HG03108 (cell line): ENCODE data around the gene INTS3.
"Not testable (repeated sequence)": the region's sequence is repeated elsewhere in the genome, so short reads cannot be mapped to it uniquely, and the experiment has no call there.

Source experiments
- ATAC-seq: cut with Tn5 transposase; IDR thresholded peaks from one replicate; pipeline ENCODE4 v1.9.1; 2021; ENCODE audit warnings: moderate library complexity; ENCODE audit not compliant: unreplicated experiment

The INTS3 gene

DNA sequence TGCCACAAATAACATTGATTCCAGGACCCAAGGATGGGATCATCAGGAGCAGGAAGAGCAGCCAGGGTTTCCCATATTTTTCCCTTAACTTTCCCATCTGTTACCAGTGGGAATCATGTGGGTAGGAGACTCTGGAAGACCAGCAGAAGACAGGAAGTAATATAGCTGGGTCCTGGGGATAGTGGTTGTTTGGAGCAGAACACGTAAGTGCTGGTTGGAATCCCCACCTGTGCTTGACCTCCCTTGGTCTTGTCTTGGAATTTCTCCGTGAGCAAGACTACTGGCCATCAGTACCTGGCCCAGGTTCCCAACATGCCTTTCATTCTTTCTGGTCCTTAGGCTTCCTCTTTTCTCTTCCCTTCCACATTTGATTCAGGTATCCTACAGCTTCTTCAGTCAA, 26.4 kb downstream of the INTS3 start:
- no peak for ATAC-seq

DNA sequence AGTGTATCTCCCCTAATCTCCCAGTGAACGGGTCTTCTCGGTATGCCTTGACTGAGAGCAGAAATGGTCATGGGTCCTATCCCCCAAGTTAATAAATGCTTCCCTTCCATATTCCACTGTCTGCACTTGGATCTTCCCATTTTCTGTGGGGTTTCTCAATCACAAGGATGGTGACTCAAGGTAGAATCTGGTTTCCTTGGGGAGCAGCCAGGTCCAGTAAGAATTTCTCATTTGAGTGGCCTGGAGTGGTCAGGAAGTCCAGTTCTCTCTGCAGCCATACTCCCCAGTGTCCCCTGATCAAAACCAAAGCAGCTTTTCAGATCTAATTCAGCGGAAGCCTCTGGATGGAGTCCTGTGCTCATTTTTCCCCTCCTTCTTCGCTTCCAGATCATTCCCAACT, 32.6 kb downstream of the INTS3 start:
- ATAC-seq = no peak

DNA sequence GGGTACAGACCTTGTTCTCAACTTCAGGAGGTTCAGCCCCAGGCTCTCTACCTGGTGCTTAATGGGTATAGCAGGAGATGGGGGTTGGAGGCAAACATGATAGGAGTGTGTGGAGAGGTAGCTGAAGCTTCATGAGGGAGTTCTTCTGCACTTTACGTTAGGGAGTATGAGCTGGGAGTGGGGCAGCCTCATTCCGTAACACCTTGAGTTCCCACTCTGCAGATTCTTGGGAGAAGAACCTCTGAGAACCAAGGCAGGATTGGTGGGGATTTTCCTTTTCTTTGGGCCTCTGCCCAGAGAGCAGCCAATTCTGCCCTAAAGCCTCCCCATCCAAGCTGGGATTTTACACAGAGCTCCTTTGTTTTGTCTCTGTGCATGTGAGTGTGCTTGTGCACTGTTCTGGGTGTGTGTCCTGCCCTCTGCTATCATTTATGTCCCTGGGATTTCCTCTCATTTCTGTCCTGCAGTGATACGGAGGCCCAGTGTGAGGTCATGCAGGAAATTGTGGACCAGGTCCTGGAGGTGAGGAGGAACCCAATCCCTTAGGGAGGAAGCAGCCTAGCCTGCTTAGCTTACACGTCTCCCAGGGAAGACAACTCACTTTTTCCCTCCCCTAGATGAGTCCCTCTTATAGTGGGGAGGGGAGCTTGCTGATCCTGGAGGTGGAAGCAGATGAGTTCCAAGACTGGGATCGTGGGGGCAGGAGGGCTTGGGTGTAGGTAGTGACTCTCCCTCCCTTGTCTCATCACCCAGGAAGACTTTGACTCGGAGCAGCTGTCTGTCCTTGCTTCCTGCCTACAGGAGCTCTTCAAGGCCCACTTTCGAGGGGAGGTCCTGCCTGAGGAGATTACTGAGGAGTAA, 35.7 kb downstream of the INTS3 start:
- no peak for ATAC-seq

DNA sequence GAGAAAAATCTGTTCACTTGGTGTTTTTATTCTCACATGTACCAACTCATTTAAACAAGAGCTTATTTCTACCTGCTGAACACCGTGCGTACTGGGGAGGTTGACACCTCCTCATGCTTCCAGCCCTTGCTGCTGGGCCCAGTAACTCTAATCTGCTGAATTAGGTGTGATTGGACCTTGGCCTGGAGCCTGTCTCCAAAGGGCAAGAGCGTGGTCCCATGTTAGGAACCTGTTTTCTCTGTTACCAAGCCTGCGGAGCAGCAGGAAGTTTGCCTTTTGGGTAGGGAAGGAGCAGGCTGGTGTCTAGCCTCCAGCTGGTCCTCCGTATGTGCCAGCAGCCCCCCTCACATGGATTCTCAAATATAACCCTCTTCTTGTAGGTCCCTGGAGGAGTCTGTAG, 36.5 kb downstream of the INTS3 start:
- no peak for ATAC-seq

DNA sequence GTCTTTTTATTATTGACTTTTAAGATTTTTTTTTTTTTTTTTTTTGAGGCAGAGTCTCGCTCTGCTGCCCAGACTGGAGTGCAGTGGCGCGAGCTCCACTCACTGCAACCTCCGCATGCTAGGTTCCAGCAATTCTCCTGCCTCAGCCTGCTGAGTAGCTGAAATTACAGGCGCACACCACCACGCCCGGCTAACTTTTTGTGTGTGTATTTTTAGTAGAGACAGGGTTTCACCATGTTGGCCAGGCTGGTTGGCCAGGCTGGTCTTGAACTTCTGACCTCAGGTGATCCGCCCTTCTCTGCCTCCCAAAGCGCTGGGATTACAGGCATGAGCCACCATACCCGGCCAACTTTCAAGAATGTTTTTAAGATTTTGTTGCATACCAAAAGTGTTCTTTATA, 38.8 kb downstream of the INTS3 start:
- ATAC-seq = not testable (repeated sequence)

DNA sequence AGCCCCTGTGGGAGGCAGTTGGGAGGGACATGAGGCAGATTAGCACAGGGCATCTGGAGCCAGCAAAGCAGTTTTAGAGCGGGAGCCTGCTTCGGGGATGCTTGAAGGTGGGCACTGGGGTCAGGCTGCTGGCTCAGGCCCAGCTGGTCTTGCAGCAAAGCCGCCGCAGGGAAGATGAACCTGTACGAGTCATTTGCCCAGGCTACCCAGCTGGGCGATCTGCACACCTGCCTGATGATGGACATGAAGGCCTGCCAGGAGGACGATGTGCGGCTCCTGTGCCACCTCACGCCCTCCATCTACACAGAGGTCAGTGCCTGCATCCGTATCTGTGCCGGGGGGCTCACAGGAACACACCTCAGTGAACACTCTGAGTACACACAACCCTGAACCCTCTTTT, 39.7 kb downstream of the INTS3 start:
- no peak for ATAC-seq

DNA sequence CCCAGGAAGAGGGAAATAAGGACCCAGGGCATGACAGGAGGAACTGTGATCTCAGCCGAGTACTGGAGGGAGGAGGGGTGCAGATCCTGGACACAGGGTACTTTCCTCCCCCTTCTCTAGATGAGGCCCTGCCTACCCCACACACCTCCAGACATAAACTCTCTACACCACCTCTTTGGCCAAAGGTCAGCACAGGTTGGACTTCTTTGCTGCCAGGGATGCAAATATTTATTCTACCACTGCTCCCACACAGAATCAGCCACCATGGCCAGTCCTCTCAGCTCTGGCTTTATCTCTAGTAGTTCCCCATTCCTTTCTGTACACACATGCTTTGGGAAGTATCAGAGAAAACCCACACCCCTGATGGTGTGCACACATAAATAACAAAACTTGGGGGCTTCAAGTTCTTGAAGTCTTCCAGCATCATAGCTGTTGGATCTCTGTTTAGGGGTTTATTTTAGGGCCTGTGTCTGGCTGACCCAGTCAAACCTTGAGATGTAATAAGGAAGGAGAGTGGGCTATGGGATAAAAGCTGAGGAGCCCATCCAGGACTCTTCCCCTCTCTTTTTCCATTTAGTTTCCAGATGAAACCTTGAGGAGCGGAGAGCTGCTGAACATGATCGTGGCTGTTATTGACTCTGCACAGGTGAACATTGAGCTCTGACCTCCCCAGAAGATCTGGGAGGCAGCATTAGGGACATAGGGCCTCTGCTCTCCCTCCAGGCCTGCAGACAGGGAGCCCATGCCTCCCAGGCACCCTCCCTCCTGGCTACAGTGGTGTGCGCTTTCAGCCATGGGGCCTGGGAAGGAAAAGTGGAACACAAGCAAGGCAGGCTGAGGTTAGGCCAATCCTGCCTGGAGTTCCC, 40.7 kb downstream of the INTS3 start:
- ATAC-seq = no peak

DNA sequence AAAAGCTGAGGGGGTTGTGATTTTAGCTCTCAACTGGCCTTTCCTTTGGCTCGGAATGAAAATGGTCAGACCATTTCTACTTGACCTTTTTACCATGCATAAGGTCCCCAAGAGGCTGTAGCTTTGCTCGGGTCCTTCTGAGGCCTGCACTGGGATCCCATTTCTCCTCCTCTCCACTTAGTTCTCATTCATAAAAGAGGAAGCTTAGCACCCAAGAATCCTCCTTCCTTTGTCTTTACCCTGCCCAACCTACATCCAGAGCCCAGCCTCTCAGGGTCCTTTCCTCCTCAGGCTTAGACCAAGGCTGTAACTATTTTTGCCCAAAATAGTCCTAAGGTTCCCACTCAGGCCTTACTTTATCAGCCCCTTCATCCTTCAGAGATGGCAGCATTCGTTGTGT, 41.4 kb downstream of the INTS3 start:
- no peak for ATAC-seq

DNA sequence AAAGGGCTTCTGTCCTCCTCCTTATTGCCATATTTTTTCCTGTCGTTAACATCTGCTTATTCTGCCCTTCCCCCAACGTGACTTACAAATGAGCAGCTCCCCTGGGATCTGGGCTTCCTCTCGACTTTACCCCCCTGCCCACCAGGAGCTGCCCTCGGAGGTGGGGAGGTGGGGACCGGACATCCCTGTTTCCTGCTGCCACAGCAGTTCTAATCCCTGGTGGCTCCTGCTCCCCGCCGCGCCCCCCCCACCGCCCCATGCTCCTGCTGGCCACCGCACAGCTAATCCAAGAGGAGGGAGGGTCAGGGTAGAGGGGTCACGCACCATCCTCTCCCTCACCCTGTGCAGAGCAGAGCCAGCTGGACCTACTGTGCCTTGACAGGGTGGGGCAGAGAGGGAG, 42.9 kb downstream of the INTS3 start:
- ATAC-seq = no peak

DNA sequence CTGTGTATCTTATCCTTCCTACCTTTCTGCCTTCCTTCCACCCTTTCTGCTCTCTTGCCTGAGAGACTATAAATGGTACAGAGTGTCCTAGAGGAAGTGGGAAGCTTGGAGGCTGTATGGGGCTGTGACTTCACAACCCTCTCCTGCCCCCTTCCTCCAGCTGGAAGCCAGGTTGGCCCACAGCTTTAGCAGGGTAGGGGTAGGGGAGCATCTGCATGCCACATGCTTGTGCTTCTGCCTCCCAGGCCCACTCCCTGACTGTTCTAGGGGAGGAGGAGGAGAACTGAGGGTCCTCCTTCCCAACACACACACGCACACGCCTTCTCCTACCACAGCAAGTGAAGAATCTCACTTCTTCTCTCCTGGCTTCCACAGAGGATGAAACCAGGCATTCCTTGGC, 43.4 kb downstream of the INTS3 start:
- no peak for ATAC-seq

DNA sequence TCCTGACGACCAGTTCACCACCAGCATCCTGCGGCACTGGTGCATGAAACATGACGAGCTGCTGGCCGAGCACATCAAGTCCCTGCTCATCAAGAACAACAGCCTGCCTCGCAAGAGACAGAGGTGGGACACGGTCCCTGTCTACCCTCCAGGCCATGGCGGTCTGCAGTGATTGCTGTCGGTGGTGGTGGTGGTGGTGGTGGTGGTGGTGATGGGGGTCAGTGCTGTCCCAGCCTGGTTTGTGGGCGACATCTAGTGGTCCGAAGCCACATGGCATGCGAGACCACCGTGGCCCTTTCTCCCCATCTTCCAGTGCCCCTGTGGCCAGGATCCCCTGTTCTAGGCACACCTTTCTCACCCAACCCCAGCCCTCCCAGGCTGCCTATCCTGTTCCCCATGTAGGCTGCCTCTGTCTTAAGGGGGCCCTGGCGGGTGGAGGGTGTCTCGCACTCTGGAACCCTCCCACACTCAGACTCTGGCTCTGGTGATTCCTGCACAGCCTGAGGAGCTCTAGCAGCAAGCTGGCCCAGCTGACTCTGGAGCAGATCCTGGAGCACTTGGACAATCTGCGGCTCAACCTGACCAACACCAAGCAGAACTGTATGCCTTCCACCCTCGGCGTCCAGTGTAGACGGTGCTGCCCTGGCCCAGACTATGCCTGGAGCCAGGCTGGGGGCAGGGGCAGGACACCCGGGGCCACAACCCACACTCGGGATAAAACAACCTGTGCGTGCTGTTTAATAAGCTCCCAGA, 44.2 kb downstream of the INTS3 start:
- ATAC-seq = no peak

DNA sequence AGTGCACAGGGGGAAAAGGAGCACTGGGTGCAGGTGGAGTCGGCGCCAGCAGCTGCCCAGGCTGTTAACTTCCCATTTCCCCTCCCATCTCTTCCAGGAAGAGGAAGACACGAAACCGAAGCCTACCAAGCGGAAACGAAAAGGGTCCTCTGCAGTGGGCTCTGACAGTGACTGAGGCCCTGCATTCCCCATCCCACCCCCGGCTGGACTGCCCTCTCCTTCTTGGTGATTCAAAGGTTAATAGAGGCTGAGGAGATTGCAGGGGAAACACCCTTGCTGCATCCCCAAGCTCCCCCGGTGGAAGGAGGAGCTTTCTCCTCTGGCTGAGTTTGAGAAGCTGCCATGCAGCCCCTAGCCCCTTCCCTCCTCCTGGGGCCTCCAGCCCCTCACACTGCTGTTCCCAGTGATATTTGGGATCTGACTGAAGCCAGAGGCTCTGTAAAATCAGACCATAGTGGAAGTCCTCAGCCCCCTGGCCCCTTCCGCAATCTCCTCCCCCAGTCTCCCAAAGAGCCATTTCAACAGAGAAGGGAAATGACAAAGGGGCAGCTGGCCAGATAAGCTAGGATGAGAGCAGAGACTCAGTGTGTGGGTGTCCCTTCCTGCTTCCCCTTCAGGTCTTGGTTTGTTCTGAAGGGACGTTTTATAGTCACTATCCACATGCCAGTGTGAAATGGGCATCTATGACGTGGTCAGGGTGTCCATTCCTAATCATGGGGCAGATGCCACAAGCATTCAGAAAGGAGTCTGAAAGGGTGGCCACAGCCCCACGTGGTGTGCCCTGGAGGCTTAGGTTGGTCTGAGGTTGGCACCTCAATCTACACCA, 45.5 kb downstream of the INTS3 start:
- ATAC-seq = no peak

DNA sequence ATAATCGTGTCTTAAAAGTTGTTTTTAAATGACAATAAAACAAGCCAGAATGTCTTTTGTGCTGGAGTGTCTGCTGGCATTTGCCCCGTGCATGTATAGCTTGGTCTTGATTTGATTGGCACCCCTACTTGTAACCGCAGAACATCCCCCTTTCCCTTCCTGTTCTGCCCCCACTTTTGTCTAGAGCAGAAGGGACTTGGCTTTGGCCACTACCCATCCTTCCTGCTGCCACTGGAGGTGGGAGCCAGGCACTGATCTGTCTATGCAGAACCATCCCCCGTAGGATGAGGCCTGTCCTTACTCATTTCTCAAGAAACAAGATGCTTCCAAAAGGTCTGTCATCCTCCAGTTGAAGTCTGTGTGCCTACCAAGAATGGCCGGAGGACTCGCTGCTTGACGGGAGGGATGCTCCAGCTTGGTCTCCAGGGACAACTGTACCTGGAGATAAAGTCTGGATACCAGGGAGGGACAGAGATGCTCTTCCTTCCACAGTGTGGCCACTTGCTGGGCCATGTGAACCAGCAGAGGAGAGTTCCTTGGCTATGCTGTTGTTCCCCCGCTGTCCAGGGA, 46.3 kb downstream of the INTS3 start:
- no peak for ATAC-seq

DNA sequence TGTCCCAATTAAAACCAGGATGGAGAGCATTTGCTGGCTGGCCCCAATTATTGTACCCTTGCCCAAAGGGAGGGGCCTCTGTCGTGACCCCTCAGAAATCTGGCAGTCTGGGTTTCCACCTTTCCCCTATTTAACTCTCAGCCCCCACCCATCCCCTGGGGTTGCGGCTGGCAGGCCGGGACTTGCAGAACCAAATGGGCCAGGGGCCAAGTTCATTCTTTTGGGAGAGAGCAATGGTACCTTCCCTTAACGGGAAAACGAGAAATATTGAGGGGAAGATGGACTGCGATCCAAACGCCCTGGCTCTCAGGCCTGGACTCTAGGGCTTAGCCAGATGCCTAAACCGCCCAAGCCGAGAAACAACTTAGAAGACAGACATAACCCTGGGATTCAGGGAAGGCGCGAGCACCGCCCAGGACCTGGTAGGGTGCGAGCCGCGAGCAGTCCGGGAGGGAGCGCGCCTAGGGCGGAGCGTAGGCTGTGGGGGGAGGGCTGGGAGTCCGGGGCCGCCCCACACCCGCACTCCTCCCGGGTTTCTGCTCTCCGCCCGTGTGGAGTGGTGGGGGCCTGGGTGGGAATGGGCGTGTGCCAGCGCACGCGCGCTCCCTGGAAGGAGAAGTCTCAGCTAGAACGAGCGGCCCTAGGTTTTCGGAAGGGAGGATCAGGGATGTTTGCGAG, 47.1 kb downstream of the INTS3 start, which contains the start of gene SLC27A3:
Gene SLC27A3 (plus strand): TSS at position 628 of the 678 bp plus-strand sequence. CDS start 91 bp downstream, outside the sequence.
- ATAC-seq = peak; percentile 19

DNA sequence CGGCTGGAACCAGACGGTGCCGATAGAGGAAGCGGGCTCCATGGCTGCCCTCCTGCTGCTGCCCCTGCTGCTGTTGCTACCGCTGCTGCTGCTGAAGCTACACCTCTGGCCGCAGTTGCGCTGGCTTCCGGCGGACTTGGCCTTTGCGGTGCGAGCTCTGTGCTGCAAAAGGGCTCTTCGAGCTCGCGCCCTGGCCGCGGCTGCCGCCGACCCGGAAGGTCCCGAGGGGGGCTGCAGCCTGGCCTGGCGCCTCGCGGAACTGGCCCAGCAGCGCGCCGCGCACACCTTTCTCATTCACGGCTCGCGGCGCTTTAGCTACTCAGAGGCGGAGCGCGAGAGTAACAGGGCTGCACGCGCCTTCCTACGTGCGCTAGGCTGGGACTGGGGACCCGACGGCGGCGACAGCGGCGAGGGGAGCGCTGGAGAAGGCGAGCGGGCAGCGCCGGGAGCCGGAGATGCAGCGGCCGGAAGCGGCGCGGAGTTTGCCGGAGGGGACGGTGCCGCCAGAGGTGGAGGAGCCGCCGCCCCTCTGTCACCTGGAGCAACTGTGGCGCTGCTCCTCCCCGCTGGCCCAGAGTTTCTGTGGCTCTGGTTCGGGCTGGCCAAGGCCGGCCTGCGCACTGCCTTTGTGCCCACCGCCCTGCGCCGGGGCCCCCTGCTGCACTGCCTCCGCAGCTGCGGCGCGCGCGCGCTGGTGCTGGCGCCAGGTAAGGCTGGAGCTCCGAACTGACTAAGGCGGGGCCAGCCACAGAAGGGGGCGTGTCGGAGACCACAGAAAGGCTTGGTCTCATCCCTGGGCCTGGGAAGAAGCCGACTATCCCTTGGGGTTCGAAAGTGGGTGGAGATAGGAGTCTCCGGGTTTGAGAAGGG, 47.8 kb downstream of the INTS3 start:
- peak; percentile 48 for ATAC-seq

DNA sequence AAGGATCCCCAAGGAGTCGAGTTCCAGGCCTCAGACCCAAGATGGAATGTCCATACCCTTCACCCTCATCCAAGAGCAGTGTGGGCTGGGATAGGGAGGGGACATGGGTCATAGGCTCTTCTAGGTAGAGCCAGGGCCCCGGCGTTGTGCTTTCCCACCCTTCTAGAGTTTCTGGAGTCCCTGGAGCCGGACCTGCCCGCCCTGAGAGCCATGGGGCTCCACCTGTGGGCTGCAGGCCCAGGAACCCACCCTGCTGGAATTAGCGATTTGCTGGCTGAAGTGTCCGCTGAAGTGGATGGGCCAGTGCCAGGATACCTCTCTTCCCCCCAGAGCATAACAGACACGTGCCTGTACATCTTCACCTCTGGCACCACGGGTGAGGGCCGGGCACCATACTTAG, 48.5 kb downstream of the INTS3 start:
- ATAC-seq = no peak

DNA sequence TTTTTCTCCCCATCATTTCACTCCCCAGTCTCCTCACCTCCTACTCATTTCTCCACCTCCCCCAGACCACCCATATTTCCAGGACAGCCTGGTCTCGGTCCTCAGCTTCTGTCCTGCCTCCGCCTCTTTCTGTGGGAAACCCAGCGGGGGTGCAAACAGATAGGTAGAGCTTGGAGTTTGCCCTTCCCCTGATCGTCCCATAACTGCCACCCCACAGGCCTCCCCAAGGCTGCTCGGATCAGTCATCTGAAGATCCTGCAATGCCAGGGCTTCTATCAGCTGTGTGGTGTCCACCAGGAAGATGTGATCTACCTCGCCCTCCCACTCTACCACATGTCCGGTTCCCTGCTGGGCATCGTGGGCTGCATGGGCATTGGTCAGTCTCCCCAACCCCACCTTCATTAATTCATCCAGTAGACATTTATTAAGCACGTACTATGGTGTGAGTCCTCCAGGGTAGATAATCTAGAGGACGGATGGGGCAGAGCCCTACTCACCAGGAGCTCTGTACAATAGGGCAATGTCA, 49.1 kb downstream of the INTS3 start:
- ATAC-seq = no peak

DNA sequence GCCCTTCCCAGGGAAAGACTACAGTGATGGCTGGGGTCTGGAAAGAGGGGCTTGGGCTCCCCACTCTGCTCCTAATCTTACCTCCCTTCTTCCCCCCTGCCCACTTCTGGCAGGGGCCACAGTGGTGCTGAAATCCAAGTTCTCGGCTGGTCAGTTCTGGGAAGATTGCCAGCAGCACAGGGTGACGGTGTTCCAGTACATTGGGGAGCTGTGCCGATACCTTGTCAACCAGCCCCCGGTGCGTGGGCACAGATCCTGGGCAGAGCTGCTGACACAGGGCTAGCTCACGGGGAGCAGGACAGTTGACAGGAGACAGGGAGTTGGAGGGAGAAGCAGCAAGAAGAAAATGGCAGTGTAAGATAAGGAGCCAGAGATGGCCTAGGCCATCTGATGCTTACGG, 49.8 kb downstream of the INTS3 start:
- no peak for ATAC-seq
